Stimulated activated CD4-positive, alpha-beta T cell treated with anti-CD3 and anti-CD28 coated beads, Interleukin-2, amount 100 ng/mL, for 24 hours (primary cell): Measurements from ENCODE around the gene PIGV.

Experiments used
- DNase-seq, 2 donors: peaks; one replicate each; pipeline ENCODE4 v3.0.0-alpha.2; 2020

Gene PIGV

DNA sequence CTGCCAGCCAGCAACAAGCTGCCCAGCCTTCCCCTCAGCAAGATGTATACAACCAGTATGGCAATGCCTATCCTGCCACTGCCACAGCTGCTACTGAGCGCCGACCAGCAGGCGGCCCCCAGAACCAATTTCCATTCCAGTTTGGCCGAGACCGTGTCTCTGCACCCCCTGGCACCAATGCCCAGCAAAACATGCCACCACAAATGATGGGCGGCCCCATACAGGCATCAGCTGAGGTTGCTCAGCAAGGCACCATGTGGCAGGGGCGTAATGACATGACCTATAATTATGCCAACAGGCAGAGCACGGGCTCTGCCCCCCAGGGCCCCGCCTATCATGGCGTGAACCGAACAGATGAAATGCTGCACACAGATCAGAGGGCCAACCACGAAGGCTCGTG is 13.3 kb upstream of the PIGV start:
- DNase-seq, result no peak

DNA sequence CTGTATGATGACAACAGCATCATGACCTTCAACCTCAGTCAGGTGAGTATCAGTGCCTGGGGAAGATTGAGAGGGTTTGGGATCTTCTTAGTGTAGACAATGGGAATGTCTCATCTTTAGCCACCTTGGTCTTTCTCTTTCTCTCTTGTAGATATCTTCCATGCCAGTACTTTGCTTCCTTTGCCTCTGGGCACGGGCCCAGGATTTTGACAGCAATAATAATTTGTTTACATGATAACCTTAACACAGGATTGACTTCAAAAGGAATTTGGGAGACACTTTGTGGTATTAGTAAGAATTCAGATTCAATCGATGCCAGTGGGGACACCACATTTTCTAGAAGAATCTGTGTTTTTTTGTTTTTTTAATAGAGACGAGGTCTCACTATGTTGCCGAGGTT is 12.1 kb upstream of the PIGV start:
- DNase-seq, result no peak

GRCh38 chr1:26779098-26779668 is 8.6 kb upstream of the PIGV start:
- no peak for DNase-seq

GRCh38 chr1:26780344-26780957 is 7.3 kb upstream of the PIGV start:
- DNase-seq, result no peak

GRCh38 chr1:26781206-26781825 is 6.4 kb upstream of the PIGV start:
- DNase-seq, result no peak

- DNase-seq, result no peak
Observed at GRCh38 chr1:26782521-26783212, 5.1 kb upstream of the PIGV start.

DNA sequence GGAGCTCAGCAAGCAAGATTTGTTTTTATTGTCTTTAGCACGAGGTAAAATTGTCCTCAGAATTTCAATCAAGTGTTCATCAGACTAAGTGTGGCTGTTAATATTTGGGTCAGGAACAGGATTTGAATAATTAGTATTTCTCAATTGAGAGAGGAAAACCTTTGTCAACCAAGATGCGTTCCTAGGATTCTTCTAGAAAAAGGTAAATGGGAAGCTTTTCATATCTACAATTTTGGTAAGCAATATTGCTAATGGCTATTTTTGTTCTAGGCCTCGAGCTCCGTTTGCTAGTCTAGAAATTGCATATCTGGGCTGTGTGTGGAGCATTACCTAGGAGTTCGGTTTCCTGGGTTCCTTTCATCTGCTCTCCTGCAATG is 4.1 kb upstream of the PIGV start:
- no peak for DNase-seq

GRCh38 chr1:26784023-26784871 is 3.5 kb upstream of the PIGV start:
- no peak for DNase-seq

- no peak for DNase-seq
Observed at GRCh38 chr1:26784886-26785285, 2.9 kb upstream of the PIGV start.

DNA sequence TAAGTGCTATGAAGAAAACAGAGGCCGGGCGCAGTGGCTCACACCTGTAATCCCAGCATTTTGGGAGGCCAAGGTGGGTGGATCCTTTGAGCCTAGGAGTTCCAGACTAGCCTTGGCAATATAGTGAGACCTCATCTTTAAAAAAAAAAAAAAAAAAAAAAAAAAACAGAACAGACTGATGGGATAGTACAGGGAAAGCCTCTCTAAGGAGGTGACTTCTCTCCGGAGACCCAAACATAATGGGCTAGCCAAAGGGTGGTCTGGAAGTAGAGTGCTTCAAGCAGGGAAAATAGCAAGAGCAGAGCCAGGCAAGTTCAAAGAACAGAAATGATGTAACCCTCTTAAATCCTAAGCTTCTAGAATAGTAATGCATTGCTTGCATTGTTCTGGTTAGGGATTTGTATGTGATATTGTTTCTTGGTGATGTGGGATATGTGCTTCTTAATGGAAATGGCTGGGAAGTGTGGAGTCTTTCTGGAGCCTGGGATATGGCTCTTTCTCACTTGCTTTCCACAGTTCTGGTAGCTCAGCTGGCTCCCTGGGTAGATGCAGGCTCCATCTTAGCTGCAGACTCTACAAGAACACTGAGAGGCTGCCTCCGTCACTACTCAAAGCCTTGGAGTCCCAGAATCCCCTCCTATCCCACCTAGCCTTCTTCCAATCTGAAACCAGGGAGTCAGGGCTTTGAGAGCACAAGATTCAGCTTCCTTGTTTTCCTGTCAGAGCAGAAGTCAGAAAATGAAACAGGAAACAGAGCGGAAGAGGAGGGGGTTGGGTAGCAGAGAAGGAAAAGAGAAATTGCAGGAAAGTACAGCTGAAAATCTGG is 1.9 kb upstream of the PIGV start:
- DNase-seq, result no peak

DNA sequence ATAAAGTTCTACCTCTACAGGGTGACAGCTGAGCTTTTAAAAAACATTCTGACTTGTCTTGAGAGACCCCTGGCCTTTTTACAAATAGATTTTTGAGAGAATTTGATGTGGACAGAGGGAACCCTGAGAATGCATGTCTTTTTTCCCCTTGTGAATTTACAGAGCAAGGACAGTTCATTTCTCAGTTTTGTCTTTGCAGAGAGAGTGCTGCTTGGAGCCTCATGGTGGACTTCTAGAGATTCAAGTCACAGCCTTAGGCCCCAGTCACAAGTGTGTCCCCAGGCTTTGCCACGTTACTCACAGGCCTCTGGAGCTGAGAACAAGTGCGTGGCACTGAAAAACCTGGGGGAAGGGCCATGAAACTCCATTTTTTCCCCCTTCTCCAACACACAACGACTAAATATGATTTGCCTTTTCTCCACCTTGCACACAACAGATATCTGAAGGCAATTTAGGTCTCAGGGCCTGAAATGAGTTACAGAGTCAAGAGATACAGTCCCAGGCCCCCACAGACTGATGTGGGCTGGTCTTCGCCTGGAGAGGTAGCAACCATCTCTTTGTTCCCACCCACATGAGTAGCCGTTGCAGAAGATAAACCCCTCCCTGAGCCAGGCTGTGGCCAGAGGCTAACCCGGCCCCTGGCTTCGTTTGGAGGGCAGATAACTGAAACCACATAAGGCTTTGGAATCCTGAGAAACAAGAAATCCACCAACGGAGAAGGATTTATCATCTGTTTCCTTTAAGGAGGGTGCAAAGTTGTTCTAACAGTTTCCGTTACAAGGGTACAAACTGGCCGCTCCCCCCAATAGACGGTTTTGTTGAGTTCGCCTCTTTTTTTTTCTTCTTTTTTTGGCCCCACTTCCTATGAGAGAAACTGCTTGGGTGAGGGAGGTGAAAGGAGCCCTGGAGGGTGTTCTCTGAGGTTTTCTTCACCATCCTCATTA is 1.0 kb upstream of the PIGV start:
- DNase-seq, result peak; percentile 39 to 43

DNA sequence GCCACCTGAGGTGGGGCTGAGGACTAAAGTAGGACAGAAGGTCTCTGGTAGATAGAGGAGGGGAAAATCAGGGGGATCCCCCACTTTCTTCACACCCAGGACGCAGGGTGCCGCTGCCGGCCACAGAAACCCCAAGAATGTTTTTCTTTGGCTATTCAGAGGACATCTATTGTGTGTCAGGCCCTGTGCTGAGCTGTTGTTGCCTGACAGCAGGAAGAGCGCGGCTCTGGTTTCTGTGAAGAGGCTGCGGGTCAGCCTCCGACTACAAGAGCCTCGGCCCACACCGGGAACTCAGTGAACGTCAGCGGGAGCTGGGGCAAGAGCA is 407 bp upstream of the PIGV start:
- DNase-seq, result peak in 1 of 2 donors; percentile 72

GRCh38 chr1:26788515-26788785 is 700 bp downstream of the PIGV start:
- DNase-seq, result no peak

DNA sequence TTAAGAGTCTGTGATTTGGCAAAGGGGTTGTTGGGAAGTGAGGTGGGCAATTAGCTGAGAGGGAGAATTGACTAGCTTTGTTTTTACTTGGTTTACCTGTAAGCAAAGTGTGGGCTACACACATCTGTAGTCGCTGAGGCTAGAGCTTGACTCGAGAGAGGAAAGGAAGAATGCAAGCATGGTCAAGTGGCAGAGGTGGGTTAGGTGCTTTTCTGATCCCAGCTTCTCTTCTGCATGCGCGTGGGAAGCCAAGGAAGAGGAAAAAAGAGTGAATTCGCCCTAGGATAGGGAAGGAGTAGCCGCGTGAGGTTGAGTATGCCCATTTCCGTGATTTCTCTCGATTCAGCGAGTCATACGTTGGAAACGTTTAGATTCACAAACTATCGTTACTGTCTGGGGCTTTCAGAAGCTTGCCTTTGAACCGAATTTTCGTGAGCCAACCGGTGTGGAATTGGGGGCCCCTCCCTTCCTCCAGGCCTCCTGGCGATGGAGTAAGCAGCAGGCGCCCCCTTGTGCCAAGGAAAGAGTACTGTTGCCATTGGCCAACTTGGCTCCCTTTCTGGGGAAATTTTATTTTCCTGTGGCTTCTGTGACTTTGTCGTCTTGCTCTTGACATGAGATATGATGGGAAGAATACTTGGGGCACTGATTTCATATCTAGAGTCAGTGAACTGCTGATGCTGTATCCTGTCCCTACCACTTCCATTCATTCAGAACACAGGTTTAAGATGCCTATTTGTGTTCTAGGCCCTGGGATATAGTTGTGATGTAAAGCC is 1.3 kb downstream of the PIGV start:
- DNase-seq, result peak; percentile 87 to 90

DNA sequence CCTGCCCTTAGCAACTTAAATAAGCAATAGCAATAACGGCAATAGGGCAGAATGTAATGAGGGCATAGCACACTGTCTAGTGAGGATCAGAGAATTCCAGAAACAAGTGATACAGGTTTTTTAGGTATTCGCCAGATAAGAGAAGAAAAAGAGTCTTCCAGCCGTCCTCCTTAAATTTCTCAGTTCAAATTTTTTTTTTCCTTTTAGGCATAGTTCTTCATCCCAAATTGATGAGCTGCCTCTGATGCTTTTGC is 1.8 kb downstream of the PIGV start:
- DNase-seq, result no peak

DNA sequence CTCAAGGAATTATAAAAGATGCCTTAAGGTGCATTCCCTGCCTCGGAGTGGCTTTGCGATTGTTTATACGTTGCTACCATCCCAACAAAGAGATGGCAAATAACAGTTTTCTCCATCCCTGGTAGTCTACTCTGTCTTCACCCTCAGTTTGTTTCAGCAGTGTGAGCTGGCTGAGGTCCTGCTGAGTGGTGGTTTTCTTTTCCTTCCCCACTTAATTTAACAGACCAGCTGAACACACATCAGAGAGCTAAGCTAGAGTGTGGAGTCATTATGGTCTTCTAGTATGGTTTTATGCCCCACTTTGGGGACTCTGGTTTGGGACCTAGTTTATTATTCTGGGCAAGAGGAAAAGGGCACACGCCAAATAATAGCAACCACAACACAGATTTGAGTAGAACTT is 2.2 kb downstream of the PIGV start:
- DNase-seq, result no peak

DNA sequence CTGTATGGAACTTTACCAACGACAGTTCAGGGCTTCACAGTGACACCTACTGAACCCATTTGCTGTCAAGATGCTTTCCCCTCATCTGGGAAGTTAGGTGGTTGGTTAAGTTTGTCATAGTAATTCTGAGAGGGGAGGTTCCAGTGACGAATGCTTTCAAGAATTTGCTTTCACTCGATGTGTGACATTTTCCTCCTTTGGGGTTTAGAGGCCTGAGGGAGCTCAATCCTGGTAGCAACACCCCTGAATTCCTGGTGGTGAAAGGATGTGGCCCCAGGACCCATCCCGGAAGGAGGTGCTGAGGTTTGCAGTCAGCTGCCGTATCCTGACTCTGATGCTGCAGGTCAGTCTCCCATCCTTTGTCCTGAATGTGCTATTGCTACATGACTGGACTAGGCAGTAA is 2.8 kb downstream of the PIGV start:
- DNase-seq, result peak; percentile 34 to 37

GRCh38 chr1:26791148-26791547 is 3.4 kb downstream of the PIGV start:
- DNase-seq, result no peak

GRCh38 chr1:26791626-26792025 is 3.9 kb downstream of the PIGV start:
- DNase-seq, result no peak

- no peak for DNase-seq
Observed at GRCh38 chr1:26792924-26793323, 5.2 kb downstream of the PIGV start.

DNA sequence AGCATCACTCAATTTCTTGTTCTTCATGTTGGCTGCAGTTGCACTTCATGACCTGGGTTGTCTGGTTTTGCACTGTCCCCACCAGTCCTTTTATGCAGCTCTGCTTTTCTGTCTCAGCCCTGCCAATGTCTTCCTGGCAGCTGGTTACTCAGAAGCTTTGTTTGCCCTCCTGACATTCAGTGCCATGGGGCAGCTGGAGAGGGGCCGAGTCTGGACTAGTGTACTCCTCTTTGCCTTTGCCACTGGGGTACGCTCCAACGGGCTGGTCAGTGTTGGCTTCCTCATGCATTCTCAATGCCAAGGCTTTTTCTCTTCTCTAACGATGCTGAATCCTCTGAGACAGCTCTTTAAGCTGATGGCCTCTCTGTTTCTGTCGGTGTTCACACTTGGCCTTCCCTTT is 6.6 kb downstream of the PIGV start:
- DNase-seq, result no peak
